K562 (cell line): Measurements from ENCODE around the gene DRAXIN. TPM values are rescaled to one million over a fixed set of nuclear protein-coding genes. Genes with fewer than 3 reads are reported as not detected.

ENCODE experiments used
- ADNP ChIP-seq: fragments of 200-800 bp; sonication (Bioruptor generic); IDR thresholded peaks from 2 replicates; pipeline ENCODE4 v1.6.1; 2016; ENCODE audit warnings: missing genetic modification characterization, missing compliant biosample characterization
- CBX8 ChIP-seq: fragments of 200-600 bp; sonication (generic); IDR thresholded peaks from 2 replicates; pipeline ENCODE4 v1.6.1; 2012; ENCODE audit warnings: borderline replicate concordance, mixed run types, low read depth, mild to moderate bottlenecking, moderate library complexity, mixed read lengths, low read length, control low read depth, inconsistent platforms; ENCODE audit not compliant: poor library complexity, severe bottlenecking; ENCODE audit errors: extremely low read depth
- DEAF1 ChIP-seq: fragments of 450-650 bp; formaldehyde crosslinking; IDR thresholded peaks from 2 replicates; pipeline ENCODE4 v1.4.0; 2020; ENCODE audit warnings: mild to moderate bottlenecking, moderate library complexity
- FOXA3 ChIP-seq, 2 experiments: fragments of 450-650 bp in 1 of 2; sonication (generic) in 1 of 2; formaldehyde crosslinking; IDR thresholded peaks in 1 of 2; conservative IDR thresholded peaks in 1 of 2; 2 replicates each; pipeline versions ENCODE4 v1.4.0 to v1.8.0; 2020 to 2022; ENCODE audit warnings: mild to moderate bottlenecking in 2 of 2, missing genetic modification reagents in 1 of 2
- HDAC2 ChIP-seq: fragments of 450-650 bp; IDR thresholded peaks from 2 replicates; pipeline ENCODE4 v1.6.1; 2016; ENCODE audit warnings: mild to moderate bottlenecking
- LARP7 ChIP-seq: fragments of 450-650 bp; IDR thresholded peaks from 2 replicates; pipeline ENCODE4 v1.6.1; 2016
- POLR2AphosphoS2 ChIP-seq: IDR thresholded peaks from 2 replicates; pipeline ENCODE4 v1.6.1; 2012; ENCODE audit warnings: low read length, improper control_type of control experiment
- SMC3 ChIP-seq: conservative IDR thresholded peaks from 2 replicates; pipeline ENCODE4 v1.6.1; 2011; ENCODE audit warnings: low read depth, low read length, improper control_type of control experiment; ENCODE audit not compliant: insufficient read depth
- SPI1 ChIP-seq: IDR thresholded peaks from 2 replicates; pipeline ENCODE4 v1.6.1; 2011; ENCODE audit warnings: low read depth, low read length, control low read depth, borderline replicate concordance
- ZNF224 ChIP-seq: sonication (generic); formaldehyde crosslinking; IDR thresholded peaks from 2 replicates; pipeline ENCODE4 v1.8.0; 2022; ENCODE audit warnings: mild to moderate bottlenecking, missing genetic modification reagents
- ZNF316 ChIP-seq: fragments of 450-650 bp; IDR thresholded peaks from 2 replicates; pipeline ENCODE4 v1.6.1; 2016
- polyA plus RNA-seq, 8 experiments: library from polyadenylated mRNA; depleted of rRNA in 4 of 8; stranded (reverse) in 5 of 8; unstranded in 3 of 8; fragments of >200 nt; fragmentation: Nextera tagmentation in 2 of 8; fragmentation: Illumina TruSeq in 1 of 8; extraction: Ambion mirVana in 2 of 8; extraction: Trizol in 1 of 8; gene quantifications; 2 replicates each; pipeline versions ENCODE4 v1.2.1 to v1.2.3, GENCODE V29; 2011 to 2014; ENCODE audit warnings: inconsistent platforms in 1 of 8, missing spikeins in 1 of 8
- total RNA-seq, 7 experiments: library from RNA; depleted of rRNA in 6 of 7; stranded (reverse); fragments of >200 nt in 6 of 7; fragmentation: Illumina TruSeq in 2 of 7; extraction: Trizol in 2 of 7; gene quantifications; 2 replicates each; pipeline versions ENCODE4 v1.2.1 to v1.2.3, GENCODE V29; 2011 to 2021; ENCODE audit warnings: low replicate concordance in 1 of 7
- TF ChIP-seq, protein P1 (sequence below), 2 experiments: fragments of 450-650 bp; IDR thresholded peaks; 2 replicates each; pipeline ENCODE4 v1.6.1; 2016; ENCODE audit warnings: mild to moderate bottlenecking in 2 of 2, borderline replicate concordance in 1 of 2, low read depth in 1 of 2, moderate library complexity in 1 of 2
- TF ChIP-seq, protein P2 (sequence below): sonication (generic); formaldehyde crosslinking; IDR thresholded peaks from 2 replicates; pipeline ENCODE4 v1.8.0; 2022; ENCODE audit warnings: mild to moderate bottlenecking, low read depth, missing genetic modification reagents
- TF ChIP-seq, protein P3 (sequence below): sonication (generic); formaldehyde crosslinking; IDR thresholded peaks from 2 replicates; pipeline ENCODE4 v1.8.0; 2023; ENCODE audit warnings: mild to moderate bottlenecking, missing genetic modification reagents

Gene DRAXIN
- total and polyA plus RNA-seq, 9 of the 15 experiments (the other 6 are each of a cell fraction or from before 2014, with no cell fraction given): 0.01 to 0.04 (median 0.01) TPM; not detected in 6

- TF ChIP-seq, protein P1, sequence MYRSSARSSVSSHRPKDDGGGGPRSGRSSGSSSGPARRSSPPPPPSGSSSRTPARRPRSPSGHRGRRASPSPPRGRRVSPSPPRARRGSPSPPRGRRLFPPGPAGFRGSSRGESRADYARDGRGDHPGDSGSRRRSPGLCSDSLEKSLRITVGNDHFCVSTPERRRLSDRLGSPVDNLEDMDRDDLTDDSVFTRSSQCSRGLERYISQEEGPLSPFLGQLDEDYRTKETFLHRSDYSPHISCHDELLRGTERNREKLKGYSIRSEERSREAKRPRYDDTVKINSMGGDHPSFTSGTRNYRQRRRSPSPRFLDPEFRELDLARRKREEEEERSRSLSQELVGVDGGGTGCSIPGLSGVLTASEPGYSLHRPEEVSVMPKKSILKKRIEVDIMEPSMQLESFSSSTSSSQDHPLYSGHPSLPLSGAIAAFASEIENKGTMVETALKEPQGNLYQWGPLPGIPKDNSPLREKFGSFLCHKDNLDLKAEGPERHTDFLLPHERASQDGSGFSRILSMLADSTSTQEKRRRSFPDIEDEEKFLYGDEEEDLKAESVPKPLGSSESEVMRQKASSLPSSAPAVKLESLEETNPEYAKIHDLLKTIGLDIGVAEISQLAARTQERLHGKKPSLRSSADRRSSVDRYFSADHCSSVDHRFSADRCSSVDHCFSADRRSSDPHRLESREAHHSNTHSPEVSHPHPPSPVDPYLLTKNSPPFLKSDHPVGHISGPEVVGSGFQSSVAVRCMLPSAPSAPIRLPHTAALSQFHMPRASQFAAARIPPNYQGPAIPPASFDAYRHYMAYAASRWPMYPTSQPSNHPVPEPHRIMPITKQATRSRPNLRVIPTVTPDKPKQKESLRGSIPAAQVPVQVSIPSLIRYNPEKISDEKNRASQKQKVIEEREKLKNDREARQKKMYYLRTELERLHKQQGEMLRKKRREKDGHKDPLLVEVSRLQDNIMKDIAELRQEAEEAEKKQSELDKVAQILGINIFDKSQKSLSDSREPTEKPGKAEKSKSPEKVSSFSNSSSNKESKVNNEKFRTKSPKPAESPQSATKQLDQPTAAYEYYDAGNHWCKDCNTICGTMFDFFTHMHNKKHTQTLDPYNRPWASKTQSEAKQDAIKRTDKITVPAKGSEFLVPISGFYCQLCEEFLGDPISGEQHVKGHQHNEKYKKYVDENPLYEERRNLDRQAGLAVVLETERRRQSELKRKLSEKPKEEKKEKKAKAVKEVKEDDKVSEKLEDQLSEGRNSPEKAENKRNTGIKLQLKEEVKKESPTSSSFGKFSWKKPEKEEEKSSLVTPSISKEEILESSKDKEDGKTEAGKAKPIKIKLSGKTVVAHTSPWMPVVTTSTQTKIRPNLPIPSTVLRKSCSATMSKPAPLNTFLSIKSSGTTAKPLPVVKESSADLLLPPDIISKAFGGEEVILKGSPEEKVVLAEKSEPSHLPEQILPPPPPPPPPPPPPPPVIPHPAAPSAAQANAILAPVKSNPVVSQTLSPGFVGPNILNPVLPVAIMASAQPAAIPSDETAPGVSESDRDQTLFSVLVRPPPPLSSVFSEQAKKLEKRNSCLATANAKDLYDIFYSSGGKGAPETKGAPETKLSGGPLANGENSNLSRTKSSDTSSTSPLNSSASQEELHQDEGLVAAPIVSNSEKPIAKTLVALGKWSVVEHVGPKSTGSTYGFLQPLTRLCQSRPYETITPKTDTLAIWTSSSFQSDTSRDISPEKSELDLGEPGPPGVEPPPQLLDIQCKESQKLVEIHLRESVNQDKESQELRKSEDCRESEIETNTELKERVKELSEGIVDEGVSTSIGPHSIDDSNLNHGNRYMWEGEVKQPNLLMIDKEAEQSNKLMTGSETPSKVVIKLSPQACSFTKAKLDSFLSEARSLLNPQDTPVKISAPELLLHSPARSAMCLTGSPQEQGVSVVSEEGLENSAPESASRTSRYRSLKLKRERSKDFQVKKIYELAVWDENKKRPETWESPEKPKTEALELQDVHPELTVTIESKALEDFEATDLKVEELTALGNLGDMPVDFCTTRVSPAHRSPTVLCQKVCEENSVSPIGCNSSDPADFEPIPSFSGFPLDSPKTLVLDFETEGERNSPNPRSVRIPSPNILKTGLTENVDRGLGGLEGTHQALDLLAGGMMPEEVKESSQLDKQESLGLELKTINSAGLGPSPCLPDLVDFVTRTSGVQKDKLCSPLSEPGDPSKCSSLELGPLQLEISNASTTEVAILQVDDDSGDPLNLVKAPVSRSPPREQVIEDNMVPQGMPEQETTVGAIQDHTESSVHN (IDR thresholded peaks at IDR 0.05; ENCODE audit: borderline replicate concordance in 1 of 2, low read depth in 1 of 2): no peak
- TF ChIP-seq DEAF1 (CRISPR knock-in tag): no peak
- TF ChIP-seq, protein P2, sequence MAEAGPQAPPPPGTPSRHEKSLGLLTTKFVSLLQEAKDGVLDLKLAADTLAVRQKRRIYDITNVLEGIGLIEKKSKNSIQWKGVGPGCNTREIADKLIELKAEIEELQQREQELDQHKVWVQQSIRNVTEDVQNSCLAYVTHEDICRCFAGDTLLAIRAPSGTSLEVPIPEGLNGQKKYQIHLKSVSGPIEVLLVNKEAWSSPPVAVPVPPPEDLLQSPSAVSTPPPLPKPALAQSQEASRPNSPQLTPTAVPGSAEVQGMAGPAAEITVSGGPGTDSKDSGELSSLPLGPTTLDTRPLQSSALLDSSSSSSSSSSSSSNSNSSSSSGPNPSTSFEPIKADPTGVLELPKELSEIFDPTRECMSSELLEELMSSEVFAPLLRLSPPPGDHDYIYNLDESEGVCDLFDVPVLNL (CRISPR knock-in tag): no peak
- no peak for TF ChIP-seq LARP7
- no peak for TF ChIP-seq ADNP
- TF ChIP-seq SMC3: 0 out of 2 replicates have a peak, but pooled peaks have one; percentile 19
- TF ChIP-seq, protein P3, sequence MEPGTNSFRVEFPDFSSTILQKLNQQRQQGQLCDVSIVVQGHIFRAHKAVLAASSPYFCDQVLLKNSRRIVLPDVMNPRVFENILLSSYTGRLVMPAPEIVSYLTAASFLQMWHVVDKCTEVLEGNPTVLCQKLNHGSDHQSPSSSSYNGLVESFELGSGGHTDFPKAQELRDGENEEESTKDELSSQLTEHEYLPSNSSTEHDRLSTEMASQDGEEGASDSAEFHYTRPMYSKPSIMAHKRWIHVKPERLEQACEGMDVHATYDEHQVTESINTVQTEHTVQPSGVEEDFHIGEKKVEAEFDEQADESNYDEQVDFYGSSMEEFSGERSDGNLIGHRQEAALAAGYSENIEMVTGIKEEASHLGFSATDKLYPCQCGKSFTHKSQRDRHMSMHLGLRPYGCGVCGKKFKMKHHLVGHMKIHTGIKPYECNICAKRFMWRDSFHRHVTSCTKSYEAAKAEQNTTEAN (CRISPR knock-in tag): no peak
- no peak for TF ChIP-seq ZNF316
- no peak for TF ChIP-seq ZNF224 (CRISPR knock-in tag)
- no peak for TF ChIP-seq HDAC2
- TF ChIP-seq CBX8: no peak
- no peak for TF ChIP-seq FOXA3 (CRISPR knock-in tag; conservative IDR thresholded peaks at IDR 0.05 in 1 of 2, IDR thresholded peaks at IDR 0.05 in 1 of 2)
- no peak for TF ChIP-seq POLR2AphosphoS2
- TF ChIP-seq SPI1: no peak
Observed at GRCh38 chr1:11648732-11649158, 42.8 kb upstream of the DRAXIN start (continued).
